NCI-H748 (cell line): Measurements from ENCODE around the gene TNNI2.
"Not testable (repeated sequence)": the region's sequence is repeated elsewhere in the genome, so short reads cannot be mapped to it uniquely, and the experiment has no call there.

Experiments used
- DNase-seq: peaks from one replicate; lab custom pipeline; 2025; ENCODE audit not compliant: unreplicated experiment; lab: John Stamatoyannopoulos, UW

Gene TNNI2

DNA sequence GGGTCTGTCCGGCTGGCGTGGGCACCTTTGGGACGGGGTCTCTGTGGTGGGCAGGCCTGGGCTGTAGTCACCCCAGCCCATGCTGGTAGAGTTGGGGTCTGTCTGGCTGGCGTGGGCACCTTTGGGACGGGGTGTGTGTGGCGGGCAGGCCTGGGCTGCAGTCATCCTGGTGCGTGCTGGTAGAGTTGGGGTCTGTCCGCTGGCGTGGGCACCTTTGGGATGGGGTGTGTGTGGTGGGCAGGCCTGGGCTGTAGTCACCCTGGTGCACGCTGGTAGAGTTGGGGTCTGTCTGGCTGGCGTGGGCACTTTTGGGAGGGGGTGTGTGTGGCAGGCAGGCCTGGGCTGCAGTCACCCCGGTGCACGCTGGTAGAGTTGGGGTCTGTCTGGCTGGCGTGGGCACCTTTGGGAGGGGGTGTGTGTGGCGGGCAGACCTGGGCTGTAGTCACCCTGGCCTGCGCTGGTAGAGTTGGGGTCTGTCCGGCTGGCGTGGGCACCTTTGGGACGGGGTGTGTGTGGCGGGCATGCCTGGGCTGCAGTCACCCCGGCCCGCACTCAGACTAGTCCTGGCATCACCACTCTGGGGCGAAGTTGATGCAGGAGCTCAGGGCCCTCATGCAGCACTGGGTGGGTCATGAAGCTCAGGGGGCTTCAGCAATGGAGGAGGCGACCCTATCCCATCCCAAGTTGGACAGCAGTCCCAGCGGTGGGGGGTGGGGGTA is 33.6 kb downstream of the TNNI2 start:
- no peak for DNase-seq

DNA sequence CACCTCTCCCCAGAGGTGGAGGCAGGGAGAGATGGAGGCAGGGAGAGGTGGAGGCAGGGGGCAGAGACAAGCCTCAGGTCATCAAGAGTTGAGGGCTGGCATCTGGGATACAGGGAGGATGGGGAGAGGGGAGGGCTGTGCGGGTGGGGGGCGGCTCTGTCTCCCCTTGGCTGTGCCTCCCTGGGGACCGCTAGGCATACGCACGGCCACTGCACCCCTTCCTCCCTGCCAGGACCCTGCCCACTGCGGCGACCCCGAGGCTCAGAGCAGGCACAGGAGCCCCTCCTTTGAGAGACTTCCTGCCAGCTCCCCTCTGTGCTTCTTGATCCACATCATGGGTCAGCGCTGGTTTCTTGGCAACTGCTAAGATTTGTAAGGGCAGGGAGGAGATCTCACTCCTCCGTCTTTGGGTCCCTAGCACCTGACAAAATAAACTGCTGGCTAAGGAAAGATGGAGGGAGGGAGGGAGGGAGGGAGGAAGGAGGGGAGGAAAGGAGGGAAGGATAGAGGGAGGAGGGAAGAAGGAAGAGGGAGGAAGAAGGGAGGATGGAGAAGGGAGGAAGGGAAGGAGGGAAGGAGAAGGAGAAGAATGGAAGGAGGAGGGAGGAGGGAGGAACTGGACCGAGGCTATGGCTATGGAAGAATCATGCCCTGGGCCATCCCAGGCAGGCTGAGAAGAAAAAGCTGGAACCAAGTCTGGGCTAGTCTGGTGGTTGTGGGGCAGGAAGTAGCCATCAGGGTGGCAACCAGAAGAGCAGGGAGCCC is 34.4 kb downstream of the TNNI2 start:
- no peak for DNase-seq

DNA sequence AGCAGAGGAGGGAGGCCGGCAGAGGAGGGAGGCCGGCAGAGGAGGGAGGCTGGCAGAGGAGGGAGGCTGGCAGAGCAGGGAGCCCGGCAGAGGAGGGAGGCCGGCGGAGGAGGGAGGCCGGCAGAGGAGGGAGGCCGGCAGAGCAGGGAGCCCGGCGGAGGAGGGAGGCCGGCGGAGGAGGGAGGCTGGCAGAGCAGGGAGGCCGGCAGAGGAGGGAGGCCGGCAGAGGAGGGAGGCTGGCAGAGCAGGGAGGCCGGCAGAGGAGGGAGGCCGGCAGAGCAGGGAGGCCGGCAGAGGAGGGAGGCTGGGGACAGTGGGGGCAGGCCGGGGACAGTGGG is 35.0 kb downstream of the TNNI2 start:
- not testable (repeated sequence) for DNase-seq

DNA sequence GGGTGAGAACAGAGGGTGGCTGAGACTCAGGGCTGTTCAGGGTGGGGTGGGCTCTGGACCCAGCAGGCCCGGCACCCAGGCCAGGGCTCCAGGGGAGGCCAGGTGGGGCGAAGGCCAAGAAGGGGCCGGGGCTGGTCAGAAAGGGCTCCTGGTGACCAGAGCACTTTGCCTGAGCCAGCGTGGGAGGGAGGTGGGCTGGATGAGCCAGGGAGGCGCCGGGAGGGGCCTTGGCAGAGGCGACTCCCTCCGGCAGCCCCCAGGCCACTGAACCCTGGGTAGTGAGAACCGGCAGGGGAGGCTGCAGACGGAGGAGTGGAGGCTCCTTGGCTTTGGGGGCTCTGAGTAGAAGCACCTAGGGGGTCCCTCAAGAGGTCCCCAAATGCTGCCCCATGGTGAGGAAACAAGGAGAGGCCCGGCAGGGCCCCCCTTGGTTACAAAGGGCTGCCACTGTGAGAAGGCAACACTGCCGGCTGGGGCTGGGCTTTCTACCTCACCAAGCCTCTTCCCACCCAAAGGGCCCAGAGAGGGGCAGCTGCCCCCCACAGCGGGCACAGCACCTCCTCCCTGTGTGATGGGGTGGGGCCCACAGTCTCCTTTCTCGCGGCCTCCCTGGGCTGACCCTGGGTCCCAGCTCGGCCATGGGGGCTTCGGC is 35.8 kb downstream of the TNNI2 start:
- not testable (repeated sequence) for DNase-seq

DNA sequence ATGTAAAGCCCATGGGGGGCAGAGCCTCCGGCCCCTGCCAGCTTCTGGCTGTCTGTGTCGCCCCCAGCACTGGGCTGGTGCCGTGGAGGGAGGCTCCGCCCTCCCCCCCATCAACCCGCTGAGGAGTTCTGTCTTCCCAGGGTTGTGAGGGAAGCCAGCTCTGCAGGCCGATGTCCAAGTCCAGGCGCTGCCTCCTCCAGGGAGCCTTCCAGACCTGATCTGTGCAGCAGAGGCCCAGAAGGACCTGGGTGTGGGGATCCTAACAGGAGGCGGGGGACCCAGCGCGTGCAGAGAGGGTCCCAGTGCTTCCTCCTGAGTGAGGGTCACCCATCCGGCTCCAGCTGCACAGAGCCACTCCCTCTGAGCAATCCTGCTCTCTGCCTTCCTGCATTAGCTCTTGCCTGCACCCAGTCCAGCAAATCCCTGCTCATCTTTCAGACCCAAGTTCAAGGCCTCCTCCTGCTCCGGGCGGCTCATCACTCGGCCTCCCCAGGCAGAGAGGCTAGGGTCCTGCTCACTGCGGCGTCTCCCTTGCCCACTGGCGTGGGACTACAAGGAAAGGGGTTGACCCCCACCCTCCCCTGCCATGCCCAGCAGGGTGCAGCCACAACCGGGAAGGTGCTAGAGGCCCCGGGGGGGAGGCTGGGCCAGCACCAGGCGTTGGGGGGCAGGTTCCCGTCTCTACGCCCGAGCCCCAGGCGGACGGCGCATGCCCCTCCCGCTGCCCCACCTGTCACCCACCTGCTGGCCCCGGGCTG is 36.5 kb downstream of the TNNI2 start:
- no peak for DNase-seq

DNA sequence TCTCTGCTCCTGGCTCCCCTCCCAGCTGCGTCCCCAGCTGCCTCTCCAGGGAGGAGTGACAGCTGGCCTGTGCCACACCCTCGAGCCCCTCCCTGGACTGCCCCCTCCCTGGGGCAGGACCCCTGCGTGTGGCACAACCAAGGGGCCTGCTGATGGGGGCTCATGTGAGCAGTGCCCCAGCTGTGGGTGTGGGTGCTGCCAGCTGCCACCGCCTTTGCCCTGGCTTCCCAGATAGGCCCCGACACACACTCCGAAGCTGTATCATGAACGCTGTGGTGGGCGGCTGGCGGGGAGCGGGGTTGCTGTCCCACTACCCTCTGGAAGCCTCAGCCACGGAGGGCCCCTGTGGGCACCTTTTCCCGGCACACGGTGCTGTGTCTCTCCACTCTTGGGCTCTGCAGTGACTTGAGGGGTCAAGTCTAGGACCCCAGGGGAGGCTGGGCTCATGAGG is 37.1 kb downstream of the TNNI2 start:
- peak; percentile 24 for DNase-seq

DNA sequence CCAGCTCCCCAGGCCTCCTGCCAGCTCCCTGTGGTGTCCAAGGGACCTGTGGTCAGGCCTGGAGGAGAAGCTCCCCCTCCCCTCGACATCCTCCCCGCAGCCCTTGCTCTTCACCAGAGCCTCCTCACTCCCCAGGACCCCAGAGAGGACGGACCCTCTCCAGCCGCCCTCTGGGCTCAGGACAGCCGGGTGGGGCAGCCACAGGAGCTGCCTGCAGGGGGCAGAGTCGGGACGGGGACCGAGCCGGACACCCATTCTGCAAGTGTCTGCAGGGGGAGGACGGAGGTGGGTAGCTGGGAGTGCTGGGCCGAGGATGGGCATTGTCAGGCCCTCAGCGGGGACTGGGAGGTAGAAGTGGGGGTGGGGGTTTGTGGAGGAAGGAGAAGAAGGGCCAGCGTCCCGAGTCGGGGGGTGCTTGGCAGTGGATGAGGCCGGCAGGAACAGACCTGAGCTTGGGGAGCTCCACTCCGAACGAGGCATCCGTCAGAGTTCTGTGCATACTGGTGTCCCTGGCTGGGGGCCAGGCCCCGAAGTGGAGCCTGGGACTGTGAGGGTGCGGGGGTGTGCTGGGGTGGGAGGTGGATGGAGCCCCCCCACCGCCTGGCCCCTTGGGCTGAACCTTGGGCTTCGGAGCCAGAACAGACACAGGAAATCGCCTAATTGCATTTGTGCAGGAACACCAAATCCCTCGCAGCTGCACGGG is 37.7 kb downstream of the TNNI2 start:
- no peak for DNase-seq

DNA sequence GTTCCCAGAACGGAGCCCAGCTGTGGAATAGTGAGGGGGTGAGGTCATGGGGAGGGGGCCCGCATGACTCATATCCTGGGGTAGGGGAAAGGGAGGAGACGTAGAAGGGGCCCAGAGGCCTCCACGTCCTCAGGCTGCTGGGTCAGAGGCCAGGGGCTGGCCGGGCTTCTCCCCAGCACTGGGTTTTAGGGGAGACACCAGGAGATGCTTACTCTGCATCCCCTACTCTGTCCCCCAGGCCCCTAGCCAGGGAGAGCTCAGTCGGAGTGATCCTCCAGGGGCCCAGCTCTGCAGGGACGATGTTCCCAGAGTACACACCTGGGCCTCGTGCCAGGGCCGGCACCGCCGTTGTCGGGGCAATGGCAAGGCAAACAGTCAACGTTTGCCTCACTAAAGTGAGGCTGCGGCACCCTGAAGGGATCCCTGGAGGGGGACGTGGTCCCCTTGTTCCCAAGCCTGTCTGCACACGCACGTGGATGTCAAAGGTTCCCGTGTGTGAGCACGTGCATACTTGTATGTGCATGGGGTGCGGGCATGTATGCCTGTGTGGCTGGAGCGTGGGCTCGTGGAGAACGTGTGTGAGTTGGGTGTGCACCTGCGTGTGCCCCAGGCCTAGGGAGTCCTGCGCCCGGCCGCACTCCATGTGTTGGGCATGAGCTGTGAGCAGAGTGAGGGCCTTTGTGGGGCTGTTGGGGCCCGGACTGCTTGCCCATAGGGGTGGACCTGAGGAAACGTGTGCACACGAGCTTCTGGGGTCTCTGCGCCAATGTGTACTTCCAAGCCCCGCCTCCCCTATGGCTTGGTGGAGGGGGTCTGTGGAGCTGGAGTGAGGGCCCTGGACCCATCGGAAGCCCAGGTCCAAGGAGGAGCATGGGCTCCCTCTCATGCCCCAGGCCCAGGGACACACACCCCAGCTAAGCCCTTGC is 38.7 kb downstream of the TNNI2 start:
- peak; percentile 39 for DNase-seq

DNA sequence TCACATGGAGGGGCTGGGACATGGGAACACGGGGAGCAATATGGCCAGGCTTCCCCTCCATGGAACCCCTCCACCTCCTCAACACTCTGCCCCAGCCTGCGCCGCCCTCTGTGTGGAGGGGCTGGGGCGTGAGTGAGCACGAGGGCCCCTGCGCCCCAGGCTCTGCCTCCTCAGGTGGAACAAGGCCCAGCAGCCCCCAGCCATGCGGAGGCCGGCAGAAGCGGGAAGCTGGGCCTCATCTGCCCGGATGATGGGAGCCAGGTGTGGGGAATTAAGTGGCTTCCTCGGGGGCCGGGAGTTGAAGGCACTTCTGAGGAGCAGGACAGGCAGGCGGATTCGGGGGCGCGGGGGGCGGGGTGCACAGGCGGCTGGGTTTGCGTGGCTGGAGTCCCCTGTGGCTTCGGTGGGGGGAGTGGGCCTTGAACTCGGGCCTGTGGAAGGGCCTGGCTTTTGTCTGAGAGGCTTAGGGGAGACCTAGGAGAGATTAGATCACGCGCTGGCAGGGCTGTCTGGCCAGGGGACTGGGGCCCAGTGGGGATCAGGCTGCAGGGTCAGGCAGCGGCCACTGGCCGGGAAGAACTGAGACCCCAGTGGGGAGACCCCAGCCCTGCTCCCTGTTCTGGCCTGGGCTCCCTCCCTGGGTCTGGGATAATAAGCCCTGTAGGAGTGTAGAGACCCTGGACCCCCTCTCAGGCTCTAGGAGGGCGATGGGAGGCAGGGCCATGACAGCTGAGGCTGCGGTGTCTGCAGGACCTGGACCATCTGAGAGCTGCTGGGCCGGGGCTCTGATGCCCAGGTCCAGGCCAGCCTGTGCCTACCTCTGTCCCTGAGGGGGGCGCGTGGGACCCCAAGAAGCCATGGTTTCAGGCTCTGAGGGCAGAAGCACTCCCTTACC is 39.6 kb downstream of the TNNI2 start:
- DNase-seq: no peak

DNA sequence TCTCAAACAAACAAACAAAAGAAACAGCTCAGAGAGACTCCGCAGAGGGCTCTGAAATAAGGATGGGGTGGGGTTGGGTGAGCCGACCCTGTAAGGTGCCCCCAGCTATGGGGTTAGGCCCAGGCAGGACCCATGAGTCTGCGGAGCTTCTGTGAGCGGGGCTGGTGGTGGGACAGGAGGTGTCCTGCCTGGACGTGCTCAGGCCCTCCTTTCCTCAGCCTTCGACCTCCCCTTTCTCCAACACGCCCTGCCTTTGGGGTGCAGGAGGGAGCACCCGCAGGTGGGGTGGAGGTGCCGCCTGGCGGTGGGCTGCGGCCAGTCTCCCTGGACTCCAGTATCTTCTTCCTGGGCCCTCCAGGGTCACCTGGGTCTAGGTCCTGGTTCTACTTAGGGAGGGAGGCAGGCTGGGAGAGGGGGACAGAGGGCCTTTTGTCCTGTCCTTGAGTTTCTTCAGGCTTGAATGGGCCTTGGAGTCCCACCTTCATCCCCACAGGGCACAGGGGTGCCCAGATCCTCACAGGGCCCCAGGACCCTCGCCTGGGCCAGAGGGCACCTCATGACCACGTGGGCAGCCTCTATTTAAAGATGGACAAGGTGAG is 40.7 kb downstream of the TNNI2 start:
- DNase-seq: no peak

DNA sequence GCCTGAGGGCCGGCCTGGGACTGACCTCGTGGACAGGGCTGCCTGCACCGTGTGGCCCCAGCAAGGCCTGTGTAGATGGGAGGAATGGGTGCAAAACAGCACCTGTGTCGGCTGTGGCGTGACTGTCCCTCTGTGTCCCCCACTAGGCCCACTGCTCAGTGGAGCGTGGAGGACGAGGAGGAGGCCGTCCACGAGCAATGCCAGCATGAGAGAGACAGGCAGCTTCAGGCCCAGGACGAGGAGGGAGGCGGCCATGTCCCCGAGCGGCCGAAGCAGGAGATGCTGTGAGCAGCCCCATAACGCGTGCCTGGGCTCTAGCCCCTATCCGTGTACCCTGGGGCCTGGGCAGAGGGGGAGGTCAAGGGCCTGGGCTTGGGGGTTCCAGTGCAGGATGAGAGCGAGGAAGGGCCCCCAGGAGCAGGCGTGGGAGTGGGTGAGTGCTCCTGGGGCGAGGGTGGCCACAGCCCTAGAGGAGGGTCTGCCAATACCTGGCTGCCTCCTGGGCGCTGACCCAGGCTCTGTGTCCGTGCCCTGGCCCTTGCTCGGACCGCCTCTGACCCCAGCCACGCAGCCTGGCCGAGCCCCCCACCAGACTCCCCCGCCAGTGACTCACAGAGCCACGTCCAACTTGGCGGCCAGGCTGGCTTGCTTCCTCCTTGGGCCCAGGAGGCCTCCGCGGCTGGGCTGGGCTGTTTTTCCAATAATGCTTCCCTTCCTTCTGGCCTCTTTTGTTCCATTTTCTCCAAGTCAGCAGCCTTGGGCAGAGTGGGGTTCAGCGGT is 41.4 kb downstream of the TNNI2 start:
- no peak for DNase-seq

DNA sequence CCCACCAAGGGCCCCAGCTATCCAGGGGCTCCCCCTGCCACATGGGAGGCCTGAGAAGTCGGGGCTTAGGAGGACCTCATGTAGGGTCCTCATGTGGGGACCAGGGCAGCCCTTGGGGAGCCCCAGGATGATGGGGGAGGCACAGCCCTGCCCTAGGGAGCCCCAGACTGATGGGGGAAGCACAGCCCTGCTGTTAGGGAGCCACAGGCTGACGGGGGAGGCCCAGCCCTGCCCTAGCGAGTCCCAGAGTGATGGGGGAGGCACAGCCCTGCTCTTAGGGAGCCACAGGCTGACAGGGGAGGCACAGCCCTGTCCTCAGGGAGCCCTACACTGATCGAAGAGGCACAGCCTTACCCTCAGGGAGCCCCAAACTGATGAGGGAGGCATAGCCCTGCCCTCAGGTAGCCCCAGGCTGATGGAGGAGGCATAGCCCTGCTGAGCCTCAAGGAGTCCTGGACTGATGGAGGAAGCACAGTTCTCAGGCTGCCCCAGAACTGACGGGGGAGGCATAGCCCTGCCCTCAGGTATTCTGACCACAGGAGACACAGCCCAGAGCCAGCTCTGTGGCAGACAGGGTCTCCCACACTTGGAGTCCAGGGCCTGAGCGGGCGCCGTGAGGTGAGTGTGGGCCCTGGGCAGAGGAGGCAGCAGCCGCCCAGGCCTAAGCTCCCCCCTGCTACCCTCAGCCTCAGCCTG is 42.1 kb downstream of the TNNI2 start:
- no peak for DNase-seq

DNA sequence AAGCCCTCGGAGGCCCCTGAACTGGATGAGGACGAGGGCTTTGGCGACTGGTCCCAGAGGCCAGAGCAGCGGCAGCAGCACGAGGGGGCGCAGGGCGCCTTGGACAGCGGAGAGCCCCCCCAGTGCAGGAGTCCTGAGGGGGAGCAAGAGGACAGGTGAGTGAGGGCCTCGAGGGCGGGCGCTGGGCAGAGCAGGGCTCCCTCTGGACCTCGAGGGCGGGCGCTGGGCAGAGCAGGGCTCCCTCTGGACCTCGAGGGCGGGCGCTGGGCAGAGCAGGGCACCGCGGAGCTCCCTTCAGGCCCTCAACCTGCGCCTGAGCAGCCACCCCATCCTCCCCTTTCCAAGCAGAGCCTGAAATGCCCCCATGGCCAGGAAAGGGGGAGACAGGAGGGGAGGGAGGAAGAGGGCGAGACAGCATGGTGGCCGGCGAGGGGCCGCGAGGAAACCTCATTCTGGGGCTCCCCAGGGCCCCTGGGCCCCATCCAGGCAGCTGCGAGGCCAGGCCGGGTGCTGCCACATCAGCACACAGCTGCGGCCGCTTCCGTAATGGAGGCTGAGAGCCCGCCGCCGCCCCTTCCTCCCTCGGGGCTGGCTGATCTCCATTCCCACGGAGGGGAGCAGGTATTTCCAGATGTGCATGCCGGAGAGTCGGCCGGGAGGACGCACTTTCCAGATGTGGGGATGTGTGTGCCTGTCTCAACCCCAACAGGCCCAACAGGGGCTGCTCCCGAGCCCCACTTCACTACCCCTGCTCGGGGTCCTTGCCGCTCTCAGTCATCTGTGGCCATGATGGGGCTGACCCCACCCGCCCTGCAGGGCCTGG is 42.9 kb downstream of the TNNI2 start:
- DNase-seq: no peak

DNA sequence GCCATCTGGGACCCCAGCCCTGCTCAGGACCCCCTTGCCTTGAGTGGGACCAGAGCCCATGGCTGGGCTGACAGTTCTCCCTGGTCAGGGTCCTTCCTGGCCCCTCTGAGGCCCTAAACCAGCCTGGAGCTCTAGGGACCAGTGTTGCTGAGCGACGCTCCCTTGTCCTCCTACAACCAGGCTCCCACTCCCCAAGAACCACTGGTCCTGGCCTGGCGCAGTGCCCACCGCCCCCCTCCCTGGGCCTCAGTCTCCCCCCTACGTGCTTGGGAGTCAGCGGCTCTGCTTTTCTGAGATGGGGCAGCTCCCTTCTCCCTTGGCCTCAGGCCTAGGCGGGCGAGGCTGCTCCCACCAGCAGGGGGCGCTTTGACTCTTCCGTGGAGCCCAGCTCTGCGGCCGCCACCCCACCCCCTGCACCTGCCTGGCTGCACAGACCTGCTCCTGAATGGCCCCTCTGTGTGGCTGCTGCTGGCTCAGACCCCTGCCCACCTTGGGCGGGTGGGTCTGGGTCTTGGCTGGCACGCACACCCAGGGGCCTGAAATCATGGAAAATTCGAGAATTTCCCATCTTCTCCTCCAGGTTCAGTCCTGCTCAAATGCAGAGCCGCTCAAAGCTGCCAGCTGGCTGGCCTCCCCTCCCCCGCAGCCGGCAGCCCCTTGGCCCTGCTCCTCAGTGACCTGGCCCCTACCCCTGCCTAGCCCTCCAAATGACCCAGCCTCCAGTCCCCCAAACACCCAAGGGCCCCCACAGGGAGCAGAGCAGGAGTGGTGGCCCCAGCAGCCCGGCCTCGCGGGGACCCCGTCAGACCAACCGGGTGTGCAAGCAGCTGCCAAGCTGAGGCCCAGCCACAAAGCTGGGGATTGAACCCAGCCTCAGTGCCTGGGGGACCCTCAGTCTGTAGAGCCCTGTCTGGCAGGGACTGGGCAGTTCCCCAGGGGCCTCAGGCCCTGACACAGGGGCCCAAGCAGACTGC is 43.8 kb downstream of the TNNI2 start:
- peak; percentile 69 for DNase-seq
